HG02610 (cell line): ENCODE results near the gene PRODH2.

Experiments
- ATAC-seq: cut with Tn5 transposase; IDR thresholded peaks from one replicate; pipeline ENCODE4 v1.9.1; 2021; ENCODE audit warnings: mild to moderate bottlenecking, moderate library complexity; ENCODE audit not compliant: unreplicated experiment

Gene PRODH2

DNA sequence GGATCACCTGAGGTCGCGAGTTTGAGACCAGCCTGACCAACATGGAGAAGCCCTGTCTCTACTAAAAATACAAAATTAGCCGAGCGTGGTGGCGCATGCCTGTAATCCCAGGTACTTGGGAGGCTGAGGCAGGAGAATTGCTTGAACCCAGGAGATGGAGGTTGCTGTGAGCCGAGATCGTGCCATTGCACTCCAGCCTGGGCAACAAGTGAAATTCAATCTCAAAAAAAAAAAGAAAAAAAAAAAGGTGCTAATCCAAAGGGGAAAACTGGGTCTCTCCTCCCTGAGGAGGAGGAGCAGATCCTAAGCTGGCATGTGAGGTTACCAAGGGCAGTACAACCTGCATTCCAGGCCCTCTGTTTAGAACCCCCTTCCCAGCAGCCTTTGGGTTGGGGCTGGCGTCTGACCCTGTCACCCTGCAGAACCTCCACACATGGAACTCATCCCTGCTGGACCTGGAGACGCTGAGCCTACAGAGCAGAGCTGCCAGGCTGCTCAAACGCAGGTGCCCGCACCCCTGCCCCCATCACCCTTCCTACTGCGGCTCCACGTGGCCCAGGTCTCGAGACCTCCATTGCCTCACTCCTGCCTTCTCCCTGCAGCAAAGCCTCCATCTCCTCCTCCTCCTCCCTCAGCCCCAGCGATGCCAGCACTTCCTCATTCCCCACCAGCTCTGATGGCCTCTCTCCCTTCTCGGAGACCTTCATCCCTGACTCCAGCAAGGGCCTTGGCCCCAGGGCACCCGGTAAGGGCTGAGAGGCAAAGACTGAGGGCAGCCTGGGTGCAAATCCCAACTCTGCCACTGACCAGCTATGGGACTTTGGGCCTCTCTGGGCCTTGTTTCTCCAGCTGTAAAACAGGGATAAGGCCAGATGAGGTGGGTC is 48.0 kb downstream of the PRODH2 start:
- no peak for ATAC-seq

DNA sequence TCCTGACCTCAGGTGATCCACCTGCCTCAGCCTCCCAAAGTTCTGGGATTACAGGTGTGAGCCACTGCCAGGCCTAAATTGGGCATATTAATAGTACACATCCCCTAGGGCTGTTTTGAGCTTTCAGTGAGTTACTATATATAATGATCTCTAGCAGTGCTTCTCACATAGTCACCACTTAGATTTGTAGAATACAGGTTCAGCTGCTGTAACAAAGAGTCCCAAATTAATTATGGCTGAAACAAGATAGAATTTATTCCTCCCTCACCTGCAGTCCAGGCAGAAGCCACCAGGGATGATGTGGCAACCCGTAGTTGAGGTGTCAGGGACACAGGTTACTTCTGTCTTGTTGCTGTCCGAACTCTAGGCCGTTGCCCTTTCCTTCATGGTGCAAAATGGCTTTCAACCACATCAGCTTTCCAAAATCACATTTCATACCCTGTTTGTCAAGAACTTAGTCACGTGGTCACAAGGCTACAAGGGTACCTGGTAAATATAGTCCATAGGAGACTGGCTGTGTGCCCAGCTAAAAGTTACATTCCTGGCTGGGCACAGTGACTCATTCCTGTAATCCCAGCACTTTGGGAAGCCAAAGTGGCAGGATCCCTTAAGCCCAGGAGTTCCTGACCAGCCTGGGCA is 51.8 kb downstream of the PRODH2 start:
- ATAC-seq, result no peak

DNA sequence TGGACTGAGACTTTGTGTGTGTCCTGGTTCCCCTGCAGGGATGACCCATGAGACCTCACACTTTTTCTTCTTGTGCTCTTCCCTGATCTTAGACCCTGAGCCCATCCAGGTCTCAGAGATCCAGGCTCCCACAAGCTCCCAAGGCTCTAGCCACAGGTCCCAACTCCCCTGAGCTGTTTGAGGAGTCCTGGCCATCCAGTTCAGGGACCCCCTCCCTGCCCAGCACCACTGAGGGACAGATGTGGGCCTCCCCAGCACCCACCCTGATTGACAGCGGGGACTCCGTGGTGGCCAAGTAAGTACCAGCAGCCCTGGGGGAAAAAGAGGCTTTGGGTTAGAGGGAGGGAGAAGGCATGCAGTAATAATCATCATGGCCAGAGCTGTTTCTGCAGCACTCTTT is 52.9 kb downstream of the PRODH2 start:
- ATAC-seq, result no peak

DNA sequence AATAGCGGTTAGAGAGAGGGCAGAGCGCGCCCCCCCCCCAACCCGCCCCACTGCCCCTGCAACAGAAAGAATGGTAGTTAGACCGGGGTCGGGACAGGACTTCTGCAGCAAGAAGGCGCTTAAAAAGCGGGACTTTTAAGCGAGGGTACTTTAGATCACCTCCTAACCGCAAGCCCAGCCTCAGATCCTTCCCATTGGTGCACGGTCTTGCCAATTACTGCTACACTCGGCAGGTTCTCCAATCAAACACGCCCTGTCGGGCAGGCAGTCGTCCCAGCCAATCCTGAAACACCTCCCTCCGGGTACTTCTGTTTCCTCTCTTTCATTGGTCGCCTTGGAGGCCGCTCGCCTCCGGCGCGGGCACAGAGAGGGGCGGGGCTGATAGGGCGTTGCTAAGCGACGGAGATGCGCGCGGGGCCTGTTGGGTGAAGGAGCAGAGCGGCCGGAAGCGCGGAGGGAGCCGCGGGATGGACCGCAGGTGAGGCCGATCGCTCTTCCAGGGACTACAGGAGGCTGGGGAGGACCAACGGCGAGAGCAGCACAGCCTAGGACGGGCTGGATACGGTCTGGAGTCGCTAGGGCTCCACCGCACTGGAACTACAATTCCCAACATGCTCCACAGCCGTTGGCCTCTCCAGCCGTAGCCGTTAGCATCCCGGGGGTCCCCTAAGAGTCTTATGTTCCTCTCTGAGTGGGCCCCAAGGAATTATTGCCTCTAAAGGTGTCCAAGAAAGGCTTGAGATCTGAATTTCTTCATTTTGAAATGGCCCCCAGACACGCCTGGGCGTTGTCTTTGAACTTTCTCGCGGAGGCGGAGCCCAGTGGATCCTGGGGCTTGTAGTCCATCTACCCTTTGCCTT is 54.7 kb downstream of the PRODH2 start, which contains the start of gene PROSER3:
TSS of gene PROSER3 (plus strand) at position 428 of the 860 bp plus-strand sequence. CDS start at position 468, 40 bp downstream.
- peak; percentile 96 for ATAC-seq

DNA sequence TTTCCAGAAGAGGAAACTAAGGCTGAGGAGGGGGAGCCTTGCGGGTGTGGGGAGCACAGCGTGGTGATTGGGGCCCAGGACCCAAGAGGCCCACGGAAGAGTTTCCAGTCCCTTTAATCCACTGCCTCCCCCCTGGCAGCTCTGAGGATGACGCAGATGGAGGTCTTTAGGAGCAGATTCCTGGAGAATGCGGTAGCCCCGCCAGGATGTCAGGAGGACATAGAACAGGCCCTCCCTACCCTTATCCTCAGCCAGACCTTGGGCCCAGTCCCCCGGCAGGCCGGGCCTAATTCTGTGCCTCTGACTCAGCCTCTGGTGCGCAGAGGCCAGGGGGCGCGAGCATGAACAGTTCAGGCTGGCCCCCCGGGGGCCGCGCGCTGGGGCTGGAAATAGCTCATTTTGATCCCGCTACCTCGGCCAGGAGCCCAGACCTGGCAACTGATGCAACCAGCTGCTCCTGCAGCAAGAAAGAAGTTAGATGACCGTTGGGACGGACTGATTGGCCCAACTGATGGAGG is 55.4 kb downstream of the PRODH2 start:
- ATAC-seq, result no peak

DNA sequence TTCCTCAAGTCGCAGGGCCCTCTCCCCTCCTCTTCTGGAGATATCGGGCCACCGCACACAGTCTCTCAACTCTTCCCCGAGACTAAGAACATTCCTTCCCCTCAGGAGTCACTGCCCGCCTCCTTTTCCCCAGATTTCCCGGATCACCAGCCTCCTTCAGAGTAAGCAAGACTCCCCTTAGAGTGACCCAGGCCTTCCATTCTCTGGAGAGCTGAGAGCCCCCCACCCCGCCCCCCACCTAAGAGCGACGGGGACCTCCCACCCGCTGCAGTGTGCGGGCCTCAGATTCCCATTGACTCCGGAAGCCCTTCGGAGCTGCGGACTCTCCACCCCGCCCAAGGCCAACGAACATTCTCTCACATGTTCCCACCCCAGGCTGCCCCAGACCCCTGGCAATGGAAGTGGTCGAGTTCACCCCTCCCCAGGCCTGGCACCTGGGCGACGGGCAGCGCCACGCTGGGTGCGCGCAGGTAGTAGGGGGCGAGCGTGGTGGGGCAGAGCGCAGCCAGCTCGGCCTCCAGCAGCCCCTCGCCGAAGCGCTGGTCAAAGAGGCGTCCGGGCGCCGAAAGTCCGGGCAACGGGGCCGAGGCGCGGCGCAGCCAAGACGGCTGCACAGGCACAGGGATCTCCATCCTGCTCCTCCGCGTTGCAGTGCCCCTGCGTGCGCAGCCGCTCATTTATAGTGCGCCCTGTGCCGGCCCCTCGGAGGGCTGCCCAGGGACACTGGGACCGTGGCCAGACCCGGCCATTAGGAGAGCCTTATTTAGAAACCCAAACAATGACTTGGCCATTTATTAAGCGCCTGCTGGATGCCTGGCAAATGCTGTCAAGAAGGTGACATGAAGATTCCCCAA is 56.0 kb downstream of the PRODH2 start, which contains the start of gene HSPB6:
TSS of gene HSPB6 (minus strand) at position 653 of the 854 bp plus-strand sequence. CDS start at position 632, 21 bp downstream.
- ATAC-seq, result no peak

DNA sequence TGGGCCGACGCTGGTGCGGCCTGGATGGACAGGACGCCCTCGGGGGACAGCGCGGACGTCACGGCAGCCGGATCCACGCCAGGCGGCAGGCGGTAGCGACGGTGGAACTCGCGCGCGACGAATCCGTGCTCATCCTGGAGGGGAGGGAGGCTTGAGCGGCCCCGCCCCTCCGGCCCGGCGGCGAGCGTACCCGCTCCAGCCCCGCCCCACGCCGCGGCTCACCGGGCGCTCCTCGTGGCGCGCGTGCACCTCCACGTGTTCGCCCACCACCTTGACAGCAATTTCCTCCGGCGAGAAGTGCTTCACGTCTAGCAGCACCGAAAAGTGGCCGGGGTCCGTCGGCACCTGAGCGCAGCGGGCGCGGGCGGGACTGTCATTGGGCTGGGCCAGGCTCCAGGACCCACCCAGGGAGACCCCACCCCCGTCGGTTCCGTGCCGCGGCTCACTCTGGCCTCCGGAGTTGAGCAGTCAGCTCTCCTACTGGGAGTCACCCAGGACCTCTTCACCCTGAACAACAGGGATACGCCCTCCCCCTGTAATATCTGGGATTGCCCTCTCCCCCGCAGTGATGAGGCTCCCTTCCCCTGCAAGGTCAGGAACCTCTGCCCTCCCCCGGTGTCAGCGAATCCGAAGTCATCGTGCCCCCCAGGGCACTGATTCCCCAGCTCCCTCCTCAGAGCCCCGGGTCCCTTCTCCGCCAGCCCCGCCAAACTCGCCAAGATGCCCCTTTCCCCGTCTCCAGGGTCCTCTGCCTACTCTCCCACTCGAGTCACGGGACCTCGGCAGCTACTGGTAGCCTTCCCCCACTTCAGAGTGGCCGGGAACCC is 56.9 kb downstream of the PRODH2 start:
- ATAC-seq, result no peak

DNA sequence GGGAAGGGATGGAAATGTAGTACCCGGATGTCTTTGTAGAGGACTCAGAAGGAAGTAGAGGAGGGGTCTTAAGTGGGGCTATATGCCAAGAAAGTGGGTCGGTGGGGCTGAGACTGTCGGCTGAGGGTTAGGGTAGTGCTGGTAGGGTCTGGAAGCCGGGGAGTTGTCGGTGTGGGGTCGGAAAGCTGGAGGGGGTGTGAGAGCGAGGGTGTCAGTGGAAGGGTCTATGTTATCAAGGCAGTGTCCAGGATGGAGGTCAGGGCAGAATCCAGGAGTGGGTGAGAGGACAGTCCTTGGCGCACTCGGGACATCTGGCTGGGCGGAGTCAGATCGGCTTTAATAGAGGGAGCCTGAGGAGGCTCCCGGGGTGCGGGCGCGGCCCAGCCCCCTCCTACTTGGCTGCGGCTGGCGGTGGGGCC is 57.5 kb downstream of the PRODH2 start:
- ATAC-seq, result no peak

DNA sequence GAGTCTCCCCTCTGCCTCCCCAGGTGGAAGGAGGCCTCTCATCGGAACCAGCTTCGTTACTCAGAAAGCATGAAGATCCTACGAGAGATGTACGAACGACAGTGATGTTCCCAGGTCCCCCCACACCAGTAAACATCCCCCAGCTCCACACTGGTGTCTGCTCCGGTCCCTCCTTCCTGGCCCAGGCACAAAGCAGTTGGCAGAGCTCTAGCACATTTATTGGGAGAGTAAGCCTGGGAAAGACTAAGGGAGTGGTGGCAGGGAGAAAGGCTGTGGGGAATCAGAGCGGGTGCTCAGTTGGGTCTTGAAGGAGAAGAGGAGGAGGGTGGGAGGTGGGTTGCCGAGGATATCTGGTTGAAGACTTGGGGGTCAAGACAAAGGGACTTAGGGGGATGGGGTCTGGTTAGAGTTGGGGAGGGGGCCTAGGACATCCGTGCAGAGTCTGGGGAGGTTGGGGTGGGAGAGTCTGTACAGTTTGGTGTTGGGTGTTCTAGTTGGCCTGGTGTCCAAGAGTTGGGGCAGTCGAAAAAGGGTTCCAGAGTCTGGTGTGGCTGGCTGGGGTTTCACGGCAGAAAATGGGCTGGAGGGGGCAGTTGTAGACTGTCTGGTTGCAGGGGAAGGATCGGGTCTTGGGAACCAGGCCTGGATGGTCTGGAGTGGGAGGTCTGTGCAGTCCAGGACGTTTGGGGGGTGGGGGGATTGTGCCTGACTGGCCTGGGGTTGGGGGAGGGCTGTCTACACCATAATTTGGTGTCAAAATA is 58.1 kb downstream of the PRODH2 start:
- ATAC-seq, result no peak

DNA sequence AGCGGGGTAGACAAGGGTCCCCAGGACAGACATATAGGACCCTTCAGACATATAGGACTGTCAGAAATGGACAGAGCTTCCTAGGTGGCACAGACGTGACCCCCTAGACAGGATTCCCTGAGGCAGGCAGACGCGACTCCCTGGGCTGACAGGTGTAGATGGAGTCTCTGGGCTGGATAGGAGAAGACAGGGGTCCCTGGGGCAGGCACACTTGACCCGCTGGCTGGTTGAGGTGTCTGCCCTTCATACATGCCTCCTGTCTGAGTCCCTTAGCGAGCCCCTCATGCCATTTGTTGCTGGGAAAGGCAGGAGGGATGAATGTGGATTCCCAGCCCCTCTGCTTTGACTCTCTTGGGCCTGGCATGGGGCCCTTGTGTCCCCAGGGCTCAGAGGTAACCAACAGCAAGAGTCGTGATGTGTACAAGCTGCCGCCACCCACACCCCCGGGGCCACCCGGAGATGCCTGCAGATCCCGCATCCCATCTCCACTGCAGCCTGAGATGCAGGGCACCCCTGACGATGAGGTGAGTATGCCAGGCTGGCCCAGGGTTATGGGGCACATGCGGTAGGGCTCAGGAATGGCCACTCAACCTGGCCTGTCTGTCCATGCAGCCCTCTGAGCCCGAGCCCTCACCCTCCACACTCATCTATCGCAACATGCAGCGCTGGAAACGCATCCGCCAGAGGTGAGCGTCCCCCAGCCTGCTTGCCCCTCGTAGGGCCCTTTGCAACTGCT is 58.8 kb downstream of the PRODH2 start:
- ATAC-seq, result no peak

DNA sequence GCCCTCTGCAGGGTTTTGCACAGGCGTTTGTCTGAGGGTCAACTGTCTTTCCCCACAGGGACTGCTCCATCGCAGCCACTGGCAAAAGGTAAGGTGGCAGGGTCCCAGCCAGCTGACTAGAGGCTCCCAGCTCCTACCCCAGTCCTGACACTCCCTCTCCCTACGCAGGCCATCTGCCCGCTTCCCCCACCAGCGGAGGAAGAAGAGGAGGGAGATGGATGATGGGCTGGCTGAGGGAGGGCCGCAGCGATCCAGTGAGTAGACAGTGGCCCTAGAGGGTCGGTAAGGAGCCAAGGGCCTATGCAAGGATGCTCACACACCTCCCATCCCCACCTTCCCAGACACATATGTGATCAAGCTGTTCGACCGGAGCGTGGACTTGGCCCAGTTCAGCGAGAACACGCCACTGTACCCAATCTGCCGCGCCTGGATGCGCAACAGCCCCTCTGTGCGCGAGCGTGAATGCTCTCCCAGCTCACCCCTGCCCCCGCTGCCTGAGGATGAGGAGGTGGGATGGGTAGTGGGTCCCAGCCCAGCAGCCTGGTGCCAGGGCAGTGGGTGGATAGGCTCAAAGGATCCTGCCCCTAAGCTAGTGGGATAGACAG is 59.8 kb downstream of the PRODH2 start:
- ATAC-seq, result no peak

DNA sequence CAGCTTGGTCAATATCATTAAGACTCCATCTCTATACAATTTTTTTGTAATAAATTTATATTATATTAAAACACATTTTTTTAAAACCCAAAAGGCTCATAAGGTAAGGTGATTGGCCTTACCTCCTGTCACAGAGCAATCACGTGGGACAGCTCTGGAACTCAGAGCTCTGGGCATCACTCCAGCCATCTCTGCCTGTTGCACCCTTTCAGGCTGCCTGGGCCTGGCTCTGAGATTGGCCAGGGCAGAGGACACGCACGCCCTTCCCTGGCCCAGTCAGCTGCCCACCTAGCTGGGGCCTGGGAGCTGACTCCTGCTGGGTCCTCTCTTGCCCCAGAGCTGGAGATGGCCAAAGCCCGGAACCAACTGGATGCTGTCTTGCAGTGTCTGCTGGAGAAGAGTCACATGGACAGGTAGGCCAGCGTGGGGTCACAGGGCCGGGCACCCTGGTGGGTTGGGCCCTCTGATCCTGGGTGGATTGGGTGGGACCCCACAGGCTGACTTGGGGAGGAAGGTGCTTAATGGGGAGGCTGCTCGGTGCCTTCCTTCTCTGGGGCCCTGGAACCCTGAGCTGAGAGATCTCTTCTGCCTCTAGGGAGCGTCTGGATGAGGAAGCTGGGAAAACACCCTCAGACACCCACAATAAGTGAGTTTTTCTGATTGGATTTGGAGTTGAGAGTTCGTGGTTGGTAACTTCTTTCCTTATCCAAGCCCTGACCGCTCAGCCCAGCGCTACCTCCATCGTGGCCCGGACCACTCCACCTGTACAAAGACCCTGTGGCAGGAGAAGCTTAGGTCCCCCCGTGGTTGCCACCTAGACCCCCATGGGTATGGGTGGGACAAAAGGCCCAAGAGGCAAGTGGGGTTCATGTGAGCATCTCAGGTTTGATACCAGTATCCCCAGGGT is 60.6 kb downstream of the PRODH2 start:
- ATAC-seq, result no peak

DNA sequence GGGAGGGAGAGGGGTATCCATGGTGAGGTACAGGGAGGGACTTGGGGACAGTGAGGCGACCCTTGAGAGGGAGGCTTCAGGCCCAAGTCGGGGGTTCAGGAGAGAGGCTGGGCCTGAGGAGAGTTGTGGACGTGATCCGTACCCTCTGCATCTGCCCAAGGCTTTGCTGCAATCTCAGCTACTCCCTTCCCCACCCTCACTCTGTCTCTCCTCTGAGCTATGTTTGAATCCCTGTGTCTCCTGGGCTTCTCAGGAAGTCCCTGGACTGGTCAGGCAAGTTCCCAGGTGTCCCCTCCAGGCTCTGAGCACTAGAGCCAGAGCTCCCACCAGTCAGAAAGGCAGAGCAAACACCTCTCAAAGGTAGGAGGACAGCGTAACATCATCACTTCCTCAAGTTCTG is 62.5 kb downstream of the PRODH2 start:
- no peak for ATAC-seq
